Raji (cell line): ENCODE measurements around the gene KRTAP3-2.

Experiments
- POLR2A ChIP-seq: IDR thresholded peaks from 2 replicates; pipeline ENCODE4 v1.6.1; 2011; ENCODE audit warnings: low read depth, low read length, control low read depth; ENCODE audit not compliant: insufficient read depth

KRTAP3-2 gene

DNA sequence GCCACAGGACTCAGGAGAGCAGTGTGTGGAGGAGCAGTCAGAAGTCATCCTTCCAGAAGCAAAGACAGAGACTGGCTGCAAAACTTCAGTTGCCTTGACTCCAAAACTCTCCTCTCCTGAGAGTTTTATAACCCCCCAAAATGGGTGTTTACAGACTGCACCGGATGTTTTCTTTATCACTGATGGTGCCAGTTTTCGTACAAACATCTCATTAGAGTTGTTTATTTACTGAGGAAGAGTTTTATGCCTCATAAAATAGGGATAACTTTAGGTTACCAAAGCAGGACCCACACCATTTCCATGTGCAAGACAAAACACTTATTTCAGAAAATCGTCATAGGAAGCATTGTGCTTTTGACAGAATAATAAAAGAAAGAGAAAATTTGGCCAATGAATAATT is 15.5 kb downstream of the KRTAP3-2 start, which contains the start of gene KRT40:
Gene KRT40, minus strand, starts transcription at position 101 of the 400 bp plus-strand sequence. Its CDS starts 53 bp downstream, at position 48.
- no peak for TF ChIP-seq POLR2A

DNA sequence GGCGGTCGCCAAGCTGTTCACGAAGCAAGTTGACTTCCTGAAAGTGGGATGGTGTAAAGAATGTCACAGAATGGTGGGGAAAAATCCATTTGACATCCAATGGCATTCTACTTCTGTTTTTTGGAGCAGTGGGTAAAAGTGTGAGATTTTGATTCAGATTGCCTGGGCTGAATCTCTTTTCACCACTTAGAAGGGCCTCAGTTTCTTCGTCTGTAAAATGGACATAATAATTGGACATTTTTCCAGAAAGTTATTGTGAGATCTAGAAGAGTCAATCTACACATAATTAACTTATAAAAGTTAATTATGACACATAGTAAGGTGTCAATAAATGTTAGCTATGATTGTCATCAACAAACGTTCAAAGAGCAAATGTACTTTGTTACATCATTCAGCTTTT is 18.6 kb downstream of the KRTAP3-2 start:
- TF ChIP-seq POLR2A, result no peak

DNA sequence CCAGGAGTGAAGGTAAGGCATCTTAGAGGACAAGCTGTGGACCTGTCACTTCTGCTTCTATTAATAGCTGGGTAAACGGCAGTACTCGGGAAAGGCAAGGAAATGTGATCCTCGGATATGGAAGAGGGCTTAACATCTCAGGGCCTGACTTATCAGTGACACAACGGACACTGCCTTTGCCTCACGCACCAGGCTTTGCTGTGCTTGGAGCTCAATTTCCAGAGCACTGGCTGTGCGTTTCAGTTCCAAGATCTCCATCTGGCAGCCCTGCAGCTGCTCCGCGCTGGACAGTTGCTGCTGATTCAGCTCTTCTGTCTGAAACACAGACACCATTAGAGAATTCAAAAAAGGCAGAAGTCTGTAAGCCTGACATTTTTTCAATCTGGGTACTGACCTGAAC is 19.1 kb downstream of the KRTAP3-2 start:
- no peak for TF ChIP-seq POLR2A

DNA sequence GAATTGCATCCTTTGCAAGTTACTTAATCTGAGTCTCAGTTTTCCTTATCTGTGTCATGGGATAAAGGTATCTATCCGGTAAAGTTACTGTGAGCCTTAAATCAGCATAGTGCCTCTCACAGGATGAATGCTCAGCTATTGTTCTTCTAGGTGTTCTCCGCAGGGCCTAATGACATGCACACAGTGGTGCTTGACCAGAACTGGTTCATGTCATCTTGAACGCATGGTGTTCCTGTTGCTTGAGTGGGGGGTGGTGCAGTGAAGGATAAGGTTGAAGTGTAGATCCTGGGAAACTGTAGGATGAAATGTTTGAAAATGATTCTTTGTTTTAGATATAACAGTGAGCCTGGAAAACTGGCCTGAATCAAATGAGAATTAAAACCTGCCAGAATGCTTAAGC is 19.6 kb downstream of the KRTAP3-2 start:
- TF ChIP-seq POLR2A, result no peak

DNA sequence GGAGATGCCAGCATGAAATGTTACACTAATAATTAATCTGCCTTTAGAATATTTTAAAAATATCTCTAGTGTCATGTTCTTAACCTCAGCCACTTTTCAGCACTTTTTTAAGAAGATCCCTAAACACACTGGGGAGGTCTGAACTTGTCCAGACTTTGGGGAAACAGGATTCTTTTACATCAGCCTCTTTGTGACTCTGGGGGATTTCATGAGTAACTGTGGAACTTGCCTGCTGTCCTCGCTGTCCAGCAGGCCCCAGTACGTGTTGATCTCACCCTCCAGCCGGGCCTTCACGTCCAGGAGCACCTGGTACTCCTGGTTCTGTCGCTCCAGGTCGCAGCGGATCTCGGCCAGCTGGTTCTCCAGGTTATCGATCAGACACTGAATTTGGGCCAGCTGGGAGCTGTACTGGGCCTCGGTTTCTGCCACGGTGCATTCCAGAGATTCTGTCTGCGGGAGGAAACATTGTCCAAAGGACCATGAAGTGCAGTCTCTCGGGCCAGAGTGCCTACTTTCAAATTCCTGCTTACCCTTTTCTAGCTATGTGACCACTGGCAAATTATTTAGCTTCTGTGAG is 21.0 kb downstream of the KRTAP3-2 start:
- no peak for TF ChIP-seq POLR2A

DNA sequence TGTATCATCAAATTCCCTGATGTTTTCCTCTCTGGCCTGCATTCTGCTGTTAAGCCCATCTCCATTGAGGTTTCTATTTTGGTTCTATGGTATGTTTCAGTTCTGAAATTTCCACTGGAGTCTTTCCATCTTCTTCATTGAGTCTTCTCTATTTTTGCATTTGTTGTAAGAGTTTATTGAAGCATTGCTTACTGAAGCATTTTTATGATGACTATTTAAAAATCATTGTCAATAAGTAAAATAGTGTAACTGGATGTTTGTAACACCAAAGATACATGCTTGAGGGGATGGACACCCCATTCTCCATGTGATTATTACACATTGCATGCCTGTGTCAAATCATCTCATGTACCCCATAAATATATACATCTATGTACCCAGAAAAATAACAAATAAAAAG is 24.2 kb downstream of the KRTAP3-2 start:
- TF ChIP-seq POLR2A, result no peak

DNA sequence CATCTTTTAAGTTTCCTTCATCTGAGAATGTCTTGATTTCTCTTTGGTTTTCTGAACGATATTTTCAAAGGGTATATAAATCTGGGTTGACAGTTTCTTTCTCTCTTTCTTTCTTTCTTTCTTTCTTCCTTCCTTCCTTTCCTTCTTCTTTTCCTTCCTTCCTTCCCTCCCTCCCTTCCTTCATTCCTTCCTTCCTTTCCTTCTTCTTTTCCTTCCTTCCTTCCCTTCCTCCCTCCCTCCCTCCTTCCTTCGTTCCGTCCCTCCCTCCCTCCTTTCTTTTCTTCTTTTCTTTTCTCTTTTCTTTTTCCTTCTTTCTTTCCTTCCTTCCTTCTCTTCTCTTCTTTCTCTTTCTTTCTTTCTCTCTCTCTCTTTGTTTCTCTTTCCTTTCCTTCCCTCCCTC is 25.3 kb downstream of the KRTAP3-2 start:
- TF ChIP-seq POLR2A, result no peak

DNA sequence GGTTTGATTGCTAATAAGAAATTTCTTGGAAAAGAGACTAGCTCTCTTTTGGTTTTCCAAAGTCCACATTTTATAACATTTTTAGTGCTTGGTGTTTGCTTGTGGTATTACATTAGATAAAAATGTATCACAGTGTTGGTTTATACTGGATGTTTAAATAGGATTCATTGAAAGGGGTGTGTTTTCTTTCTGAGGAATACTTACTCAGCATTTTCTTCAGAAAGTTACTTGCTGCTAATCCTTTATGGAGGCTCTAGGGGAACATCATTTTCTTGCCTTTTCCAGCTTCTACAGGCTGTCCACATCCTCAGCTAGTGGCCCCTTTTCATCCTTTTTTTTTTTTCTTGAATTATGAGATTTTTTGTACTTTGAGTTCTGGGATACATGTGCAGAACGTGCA is 32.1 kb downstream of the KRTAP3-2 start:
- TF ChIP-seq POLR2A, result no peak

DNA sequence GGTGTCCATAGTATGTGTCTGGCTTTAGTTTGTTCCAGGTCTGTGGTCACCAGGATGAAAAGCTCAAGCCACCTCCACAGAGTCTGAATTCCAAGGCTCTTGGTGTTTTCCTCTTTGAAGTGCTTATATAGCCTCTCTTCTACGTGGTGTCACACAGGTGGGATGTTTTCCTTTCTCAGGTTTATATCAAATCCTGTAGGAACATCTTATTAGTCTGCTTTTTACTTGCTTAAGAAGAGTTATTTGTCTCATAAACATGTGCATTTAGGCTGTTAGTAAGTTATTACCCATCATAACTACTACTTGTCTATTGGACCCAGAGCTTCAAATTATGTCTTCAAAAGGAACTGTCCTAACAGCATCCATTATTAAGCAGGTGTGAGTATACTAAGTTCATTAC is 32.9 kb downstream of the KRTAP3-2 start, which contains the start of gene KRT39:
Gene KRT39, minus strand, starts transcription at position 101 of the 400 bp plus-strand sequence. Its CDS starts 92 bp downstream, at position 9.
- TF ChIP-seq POLR2A, result no peak

DNA sequence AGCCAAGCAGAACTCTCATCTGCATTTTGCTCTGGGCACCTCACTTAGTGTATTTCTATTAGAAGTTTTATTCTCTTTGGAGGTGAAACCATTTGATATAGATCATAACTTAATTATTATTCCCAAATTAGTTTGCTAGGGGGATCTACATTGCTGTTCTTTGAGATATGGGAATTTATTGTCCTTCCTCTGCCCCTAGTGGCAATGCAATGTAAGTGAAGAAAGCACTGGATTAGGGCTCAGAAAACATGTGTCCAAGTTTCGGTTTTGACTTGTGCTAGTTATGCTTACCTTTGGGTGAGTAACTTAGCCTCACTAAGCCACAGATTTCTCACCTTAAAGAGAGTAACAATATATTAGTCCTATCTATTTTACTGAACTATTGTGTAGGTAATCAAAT is 35.9 kb downstream of the KRTAP3-2 start:
- no peak for TF ChIP-seq POLR2A

DNA sequence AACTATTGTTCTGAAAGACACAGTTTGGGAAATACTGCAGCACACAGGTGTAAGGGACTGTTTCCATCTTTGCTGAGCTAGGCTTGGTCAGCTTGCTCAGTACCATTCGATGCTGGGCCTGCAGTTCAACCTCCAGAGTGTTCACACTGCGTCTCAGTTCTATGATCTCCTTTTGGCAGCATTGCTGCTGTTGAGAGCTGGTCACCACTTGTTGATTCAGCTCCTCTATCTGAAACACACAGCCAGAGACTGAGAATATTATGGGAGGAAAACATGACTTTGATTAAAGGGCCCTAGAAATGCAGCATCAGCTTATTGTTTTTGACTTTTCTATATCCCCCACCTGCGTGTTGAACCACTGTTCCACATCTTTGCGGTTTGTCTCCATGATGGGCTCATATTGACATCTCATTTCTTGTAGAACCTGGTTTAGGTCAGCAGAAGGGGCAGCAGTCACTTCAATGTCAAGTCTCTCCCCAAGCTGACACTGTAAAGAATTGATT is 37.6 kb downstream of the KRTAP3-2 start:
- no peak for TF ChIP-seq POLR2A

DNA sequence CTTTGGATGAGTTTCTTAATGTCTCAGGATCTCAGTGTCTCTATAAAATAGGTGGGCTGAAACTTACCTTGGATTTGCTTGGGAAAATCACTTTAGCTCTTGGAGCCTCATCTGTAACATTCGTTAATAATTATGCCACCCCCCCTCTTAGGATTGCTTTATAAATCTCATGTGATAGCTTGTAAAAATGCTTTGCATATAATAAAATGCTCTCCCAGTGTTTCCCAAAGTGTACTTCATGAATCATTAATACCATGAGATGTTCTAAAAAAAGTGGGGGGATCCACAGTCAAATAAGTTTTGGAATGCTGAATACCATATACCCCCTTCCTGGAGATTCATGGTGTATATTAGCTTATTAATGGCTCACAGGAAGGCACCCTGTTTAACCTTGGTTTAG is 38.1 kb downstream of the KRTAP3-2 start:
- TF ChIP-seq POLR2A, result no peak

DNA sequence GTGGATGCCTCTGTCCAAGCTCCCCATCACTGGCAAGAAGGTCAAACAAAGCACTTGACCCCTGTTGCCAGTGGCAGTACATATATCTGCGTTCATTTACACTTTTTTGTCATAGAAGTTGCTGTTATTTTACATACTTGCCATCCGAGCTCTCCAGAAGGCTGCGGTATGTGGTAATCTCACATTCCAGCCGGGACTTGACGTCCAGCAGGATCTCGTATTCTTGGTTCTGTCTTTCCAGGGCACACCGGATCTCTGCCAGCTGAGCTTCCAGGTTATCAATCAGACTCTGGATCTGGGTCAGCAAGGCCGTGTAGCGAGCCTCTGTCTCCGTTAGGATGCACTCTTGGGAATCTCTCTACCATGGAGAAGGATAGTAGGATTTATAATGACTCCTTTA is 39.6 kb downstream of the KRTAP3-2 start:
- TF ChIP-seq POLR2A, result no peak

DNA sequence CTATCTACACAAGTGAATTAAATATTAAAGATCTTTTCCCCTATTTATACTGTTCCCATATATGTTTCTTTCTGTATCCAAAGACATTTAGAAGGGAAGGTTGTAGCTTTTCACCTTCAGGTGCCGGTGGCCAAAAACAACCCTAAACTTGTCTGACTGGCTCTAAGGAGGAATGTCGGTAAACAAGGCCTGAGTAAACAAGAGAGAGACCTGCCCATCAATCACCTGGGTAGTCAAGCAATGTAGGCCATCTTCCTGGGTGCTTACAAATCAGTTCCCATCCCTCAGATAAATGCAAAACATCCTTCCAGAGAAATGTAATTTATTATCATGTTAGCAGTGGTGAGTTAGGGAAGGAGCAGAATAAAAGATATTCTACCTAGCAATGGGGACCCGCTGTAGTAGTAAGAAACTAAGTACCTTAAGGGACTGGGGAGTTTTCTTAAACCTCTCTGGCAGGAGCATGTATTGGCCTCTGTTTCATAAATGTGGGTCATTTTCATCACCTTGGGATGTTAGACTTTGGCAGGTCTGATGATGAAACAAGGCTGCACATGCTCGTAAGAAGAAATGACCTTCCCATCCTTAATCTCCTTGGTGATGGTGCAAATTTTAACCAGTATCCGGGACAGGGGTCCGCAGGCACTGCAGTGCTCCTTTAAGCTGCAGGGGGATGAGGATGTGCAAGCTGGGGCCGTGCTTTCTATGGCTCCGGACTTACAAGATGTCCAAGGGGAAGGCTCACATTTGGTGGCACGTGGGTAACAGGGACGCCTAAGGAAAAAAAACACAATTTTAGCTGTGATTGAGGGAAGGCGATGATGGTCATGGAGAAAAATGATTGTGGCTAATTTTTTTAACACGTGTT is 41.4 kb downstream of the KRTAP3-2 start:
- TF ChIP-seq POLR2A, result no peak

DNA sequence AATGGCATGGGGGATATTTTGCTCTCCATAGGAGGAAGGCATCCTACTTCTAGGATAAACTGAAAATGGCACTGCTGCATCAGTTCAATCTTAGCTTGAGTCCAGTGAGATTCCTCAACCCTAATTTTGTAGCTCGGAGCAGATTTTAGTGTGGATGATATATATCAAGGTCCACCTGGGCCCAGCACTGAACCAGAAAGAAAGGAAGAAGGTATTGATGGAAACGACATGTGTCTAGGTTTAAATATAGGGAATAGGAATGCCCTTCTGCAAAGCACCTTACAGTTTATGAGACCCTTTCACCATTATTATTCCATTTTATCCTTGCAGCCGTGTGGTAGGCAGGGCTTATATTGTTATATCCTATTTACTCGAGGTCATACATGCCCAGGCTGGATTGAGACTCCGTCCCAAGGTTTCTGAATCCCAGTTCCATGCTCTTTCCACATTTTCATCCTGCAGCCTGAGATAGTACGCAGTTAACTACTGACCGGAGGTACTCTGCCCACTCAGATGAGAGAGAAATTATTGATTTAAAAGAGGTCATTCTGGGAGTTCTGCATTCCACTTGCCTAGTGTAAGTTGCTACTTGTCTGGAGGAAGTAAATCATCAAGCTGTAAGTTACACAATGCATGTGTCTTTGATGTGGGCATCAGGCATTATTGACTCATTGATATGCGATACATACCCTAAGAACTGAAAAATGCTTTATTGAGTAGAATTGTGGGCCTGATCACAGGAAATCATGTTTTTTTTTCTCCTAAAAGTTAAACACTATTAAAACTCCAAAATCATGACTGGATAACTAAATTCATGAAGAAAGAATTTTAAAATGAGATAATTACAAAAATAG is 43.1 kb downstream of the KRTAP3-2 start:
- TF ChIP-seq POLR2A, result no peak
